ENCODE data around the gene PDE4B.
"Not testable (repeated sequence)": the region's sequence is repeated elsewhere in the genome, so short reads cannot be mapped to it uniquely, and the experiment has no call there.

The PDE4B gene

GRCh38 chr1:66069976-66070876 lies 277.5 kb downstream of the PDE4B start:
- DNase-seq = no peak

GRCh38 chr1:66073388-66073787 lies 280.7 kb downstream of the PDE4B start:
- no peak for DNase-seq

GRCh38 chr1:66074147-66074546 lies 281.5 kb downstream of the PDE4B start:
- no peak for DNase-seq

- no peak for DNase-seq
Observed at GRCh38 chr1:66078412-66078811, 285.7 kb downstream of the PDE4B start.

GRCh38 chr1:66083003-66083402 lies 290.3 kb downstream of the PDE4B start:
- DNase-seq = no peak

GRCh38 chr1:66084442-66084841 lies 291.7 kb downstream of the PDE4B start:
- no peak for DNase-seq

GRCh38 chr1:66085600-66085999 lies 292.9 kb downstream of the PDE4B start:
- no peak for DNase-seq

GRCh38 chr1:66088787-66089186 lies 296.1 kb downstream of the PDE4B start:
- no peak for DNase-seq

GRCh38 chr1:66090859-66091457 lies 298.3 kb downstream of the PDE4B start:
- DNase-seq = peak; percentile 0

GRCh38 chr1:66095190-66095589 lies 302.5 kb downstream of the PDE4B start:
- no peak for DNase-seq

GRCh38 chr1:66100959-66101358 lies 308.3 kb downstream of the PDE4B start:
- DNase-seq = not testable (repeated sequence)

GRCh38 chr1:66104076-66104475 lies 311.4 kb downstream of the PDE4B start:
- not testable (repeated sequence) for DNase-seq

- no peak for DNase-seq
Observed at GRCh38 chr1:66108624-66109023, 315.9 kb downstream of the PDE4B start.

- DNase-seq = no peak
Observed at GRCh38 chr1:66112744-66113400, 320.2 kb downstream of the PDE4B start.

- DNase-seq = no peak
Observed at GRCh38 chr1:66119148-66119547, 326.5 kb downstream of the PDE4B start.

GRCh38 chr1:66124670-66125069 lies 332.0 kb downstream of the PDE4B start:
- DNase-seq = no peak

GRCh38 chr1:66128641-66129040 lies 335.9 kb downstream of the PDE4B start:
- DNase-seq = not testable (repeated sequence)

GRCh38 chr1:66132324-66132723 lies 339.6 kb downstream of the PDE4B start:
- no peak for DNase-seq

- DNase-seq = no peak
Observed at GRCh38 chr1:66134004-66134403, 341.3 kb downstream of the PDE4B start.

GRCh38 chr1:66135161-66135560 lies 342.5 kb downstream of the PDE4B start:
- no peak for DNase-seq

- DNase-seq = not testable (repeated sequence)
Observed at GRCh38 chr1:66136423-66136822, 343.7 kb downstream of the PDE4B start.

- no peak for DNase-seq
Observed at GRCh38 chr1:66137235-66137634, 344.5 kb downstream of the PDE4B start.

GRCh38 chr1:66138613-66139012 lies 345.9 kb downstream of the PDE4B start:
- DNase-seq = no peak

- DNase-seq = no peak
Observed at GRCh38 chr1:66140072-66140471, 347.4 kb downstream of the PDE4B start.
